HG02763 (cell line): ENCODE data around the gene BABAM2.
"Not testable (repeated sequence)": the region's sequence is repeated elsewhere in the genome, so short reads cannot be mapped to it uniquely, and the experiment has no call there.

Experiments used
- ATAC-seq: cut with Tn5 transposase; IDR thresholded peaks from one replicate; pipeline ENCODE4 v1.9.1; 2021; ENCODE audit warnings: mild to moderate bottlenecking, moderate library complexity; ENCODE audit not compliant: unreplicated experiment

The BABAM2 gene

DNA sequence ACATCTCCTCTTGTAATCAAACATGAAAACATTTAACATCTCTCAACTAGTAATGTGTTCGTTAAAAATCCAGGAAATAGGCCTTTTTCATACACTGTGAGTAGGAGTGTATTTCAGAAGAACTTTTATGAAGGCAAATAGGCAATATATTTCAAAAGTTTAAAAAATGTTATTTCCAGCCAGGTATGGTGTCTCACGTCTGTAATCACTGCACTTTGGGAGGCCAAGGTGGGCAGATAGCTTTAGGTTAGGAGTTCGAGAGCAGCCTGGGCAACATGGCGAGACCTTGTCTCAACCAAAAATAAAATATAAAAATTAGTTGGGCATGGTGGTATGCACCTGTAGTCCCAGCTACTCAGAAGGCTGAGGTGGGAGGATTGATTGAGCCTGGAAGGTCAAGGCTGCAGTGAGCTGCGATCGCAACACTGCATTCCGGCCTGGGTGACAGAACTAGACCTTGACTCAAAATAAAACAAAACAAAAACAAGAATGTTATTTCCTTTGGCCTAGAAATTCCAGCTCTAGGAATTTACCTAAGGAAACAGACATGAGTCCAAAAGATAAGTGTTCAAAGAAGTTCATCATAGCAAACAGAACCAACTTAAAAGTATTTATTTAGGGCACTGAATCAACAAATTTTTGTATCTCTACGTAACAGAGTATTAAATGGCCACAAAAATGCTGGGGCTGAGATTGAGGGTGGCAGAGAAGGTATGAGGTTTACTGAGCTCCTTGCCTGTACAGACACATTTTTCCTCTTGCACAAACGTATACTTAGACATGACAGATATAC lies 15.2 kb upstream of the BABAM2 start:
- no peak for ATAC-seq

DNA sequence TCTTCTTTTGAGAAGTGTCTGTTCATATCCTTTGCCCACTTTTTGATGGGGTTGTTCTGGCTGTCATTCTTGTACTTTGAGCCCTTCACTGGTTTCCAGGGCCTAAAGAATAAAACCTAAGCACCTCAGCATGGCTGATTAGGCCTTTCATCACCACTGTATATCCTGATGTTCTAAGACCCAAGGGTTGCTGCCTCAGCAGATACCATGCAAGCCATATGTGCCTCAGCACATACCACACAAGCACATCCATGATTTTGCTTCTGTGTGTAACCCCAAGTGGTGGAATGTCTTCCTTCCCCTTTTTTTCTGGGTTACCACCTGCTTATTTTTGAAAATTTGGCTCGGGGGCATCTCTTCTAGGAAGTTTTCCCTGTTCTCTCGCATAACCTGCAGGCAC lies 11.7 kb upstream of the BABAM2 start:
- no peak for ATAC-seq

DNA sequence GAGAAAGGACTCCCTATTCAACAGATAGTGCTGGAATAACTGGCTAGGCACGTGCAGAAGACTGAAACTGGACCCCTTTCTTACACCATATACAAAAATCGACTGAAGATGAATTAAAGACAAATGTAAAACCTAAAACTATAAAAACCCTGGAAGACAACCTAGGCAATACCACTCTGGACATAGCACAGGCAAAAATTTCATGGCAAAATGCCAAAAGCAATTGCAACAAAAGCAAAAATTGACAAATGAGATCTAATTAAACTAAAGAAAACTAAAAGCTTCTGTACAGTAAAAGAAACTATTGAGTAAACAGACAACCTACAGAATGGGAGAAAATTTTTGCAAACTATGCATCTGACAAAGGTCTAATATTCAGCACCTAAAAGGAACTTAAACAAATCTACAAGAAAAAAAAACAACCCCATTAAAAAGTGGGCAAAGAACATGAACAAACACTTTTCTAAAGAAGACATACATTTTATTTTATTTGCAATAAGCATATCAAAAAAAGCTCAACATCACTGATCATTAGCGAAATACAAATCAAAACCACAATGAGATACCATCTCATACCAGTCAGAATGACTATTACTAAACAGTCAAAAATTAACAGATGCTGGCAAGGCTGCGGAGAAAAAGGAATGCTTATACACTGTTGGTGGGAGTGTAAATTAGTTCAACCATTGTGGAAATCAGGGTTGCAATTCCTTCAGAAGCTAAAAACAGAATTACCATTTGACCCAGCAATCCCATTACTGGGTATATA lies 8.5 kb upstream of the BABAM2 start:
- not testable (repeated sequence) for ATAC-seq

DNA sequence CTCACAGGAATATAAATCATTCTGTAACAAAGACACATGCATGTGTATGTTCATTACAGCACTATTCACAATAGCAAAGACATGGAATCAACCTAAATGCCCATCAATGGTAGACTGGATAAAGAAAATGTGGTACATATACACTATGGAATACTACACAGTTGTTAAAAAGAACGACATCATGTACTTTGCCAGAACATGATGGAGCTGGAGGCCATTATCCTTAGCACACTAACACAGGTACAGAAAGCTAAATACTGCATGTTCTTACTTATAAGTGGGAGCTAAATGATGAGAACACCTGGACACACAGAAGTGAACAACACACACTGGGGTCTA lies 8.0 kb upstream of the BABAM2 start:
- ATAC-seq = not testable (repeated sequence)

DNA sequence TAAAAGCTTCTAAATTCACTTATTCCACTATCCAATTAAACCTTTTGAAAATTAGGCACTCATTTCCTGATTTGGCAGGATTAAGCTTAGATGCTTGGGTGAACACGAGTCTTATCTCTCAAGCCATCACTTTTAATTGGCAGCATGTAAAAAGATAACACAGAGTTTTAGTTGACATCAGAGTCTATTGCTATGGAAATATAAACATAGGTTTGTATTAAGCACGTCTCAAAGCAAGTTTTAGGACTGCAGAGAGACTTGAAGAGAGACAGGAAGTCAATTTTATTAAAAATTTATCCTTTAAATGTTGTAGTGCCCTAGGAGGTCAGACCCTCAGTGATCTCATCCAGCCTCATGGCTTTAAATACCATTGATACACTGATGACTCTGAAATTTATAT lies 5.9 kb upstream of the BABAM2 start:
- no peak for ATAC-seq

DNA sequence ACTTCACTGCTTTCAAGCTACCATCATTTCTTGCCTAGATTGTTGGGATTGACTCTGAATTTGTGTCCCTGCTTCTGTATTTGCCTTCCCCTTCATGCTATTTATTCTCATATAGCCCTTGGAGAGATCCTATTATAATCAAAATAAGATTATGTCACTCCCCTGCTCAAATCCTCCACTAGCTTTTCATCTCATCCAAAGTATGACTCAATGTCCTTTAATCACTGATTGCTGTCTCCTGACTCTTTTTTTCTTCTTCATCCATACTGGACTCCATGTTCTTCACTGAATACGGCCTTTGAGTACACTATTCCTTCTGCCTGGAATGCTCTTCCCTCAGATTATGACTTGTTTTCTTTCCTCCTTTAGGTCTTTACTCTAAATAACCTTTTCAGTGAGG lies 5.3 kb upstream of the BABAM2 start:
- ATAC-seq = no peak

DNA sequence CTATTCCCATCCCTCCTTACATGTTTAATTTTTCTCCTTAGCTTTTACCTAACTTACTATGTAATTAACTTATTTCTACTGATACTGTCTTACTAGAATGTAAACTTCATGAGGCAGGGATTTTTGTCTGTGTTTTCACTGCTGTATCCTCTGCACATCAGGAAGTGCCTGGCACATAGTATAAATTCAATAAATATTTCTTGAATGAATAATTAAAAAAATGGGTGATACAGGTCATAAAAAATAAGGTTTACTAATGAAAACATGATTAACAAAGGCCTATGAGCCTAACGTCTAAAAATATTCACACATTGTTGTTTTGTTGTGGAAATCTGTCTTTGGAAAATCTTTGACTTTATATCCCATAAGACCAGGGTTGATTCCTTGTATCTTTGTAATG lies 4.9 kb upstream of the BABAM2 start:
- ATAC-seq = no peak

DNA sequence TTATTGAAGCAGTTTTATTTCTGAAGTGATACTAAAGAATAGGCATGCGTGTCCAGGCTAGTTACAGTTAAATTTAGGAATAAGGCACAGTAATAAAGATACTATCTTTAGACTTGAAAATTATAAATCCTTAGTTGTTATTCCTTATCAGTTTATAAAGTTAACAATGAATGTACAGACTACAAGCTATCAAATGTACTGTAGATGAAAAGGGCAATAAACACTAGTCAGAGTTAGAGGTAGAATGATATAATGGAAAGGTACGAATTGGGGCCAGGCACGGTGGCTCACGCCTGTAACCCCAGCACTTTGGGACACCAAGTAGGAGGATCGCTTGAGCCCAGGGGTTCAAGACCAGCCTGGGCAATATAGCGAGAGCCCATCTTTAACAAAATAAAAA lies 4.2 kb upstream of the BABAM2 start:
- no peak for ATAC-seq

DNA sequence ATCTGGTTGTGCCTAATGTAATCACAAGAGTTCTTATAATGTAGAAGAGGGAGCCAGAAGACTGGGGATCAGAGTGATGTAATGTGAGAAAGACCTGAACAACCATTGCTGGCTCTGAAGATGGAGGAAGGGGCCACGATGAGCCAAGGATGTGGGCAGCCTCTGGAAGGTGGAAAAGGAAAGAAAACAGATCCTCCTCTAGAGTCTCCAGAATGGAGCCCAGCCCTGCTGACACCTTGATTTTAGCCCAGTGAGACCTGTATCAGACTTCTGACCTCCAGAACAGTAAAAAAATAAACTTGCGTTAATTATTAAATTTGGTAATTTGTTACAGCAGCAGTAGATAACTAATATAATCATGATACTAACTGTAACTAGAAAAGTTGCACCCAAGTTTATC lies 3.4 kb upstream of the BABAM2 start:
- ATAC-seq = no peak

DNA sequence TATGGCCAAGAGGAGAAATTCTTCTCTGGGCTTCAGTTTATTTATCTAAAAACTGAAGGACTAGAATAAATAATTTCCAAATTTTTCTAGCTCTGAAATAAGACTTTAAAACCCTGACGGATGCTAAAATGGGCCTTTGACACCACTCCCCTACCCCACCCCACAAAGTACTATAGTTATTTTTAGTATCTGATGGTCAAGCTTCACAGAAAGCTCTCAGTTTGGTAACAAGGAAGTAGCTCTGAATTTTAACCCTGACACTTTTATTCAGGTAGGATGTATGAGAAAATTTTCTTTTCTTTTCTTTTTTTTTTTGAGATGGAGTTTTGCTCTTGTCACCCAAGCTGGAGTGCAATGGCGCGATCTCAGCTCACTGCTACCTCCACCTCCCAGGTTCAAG lies 2.7 kb upstream of the BABAM2 start:
- ATAC-seq = no peak

DNA sequence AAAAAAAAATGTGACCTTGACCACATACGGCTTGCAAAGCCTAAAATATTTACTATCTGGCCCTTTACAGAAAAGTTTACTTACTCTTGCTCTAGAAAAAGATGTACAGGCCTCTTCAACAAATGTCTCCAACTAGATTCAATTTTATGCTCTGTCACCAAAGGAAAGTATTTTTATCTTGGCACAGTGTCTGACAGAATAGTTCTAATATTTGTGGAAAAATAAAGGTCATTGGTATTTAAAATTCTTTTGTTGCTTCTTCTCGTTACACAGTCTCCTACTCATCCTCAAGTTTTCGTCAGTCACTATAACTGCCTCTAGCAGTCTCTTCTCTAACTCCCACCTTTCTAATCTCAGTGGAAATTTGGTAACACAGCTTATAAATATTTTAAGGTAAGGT lies 1.7 kb upstream of the BABAM2 start:
- no peak for ATAC-seq

DNA sequence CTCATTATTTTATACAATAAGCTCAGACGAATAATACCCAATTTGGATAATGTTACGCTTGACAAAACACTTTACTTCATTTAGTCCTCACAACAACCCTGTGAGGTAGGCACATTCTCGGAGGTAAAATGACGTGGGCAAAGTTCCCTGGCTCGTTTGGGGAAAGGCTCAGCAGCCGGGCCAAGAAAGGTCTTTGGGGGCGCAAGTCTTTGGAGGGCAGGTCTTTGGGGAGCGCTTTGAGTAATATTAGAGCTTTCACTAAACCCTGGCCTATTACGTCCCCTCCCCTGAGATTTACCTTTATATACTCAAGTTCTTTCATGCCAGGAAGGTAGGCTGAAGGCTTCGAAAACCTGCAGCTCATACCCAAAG lies 769 bp upstream of the BABAM2 start:
- ATAC-seq = no peak

DNA sequence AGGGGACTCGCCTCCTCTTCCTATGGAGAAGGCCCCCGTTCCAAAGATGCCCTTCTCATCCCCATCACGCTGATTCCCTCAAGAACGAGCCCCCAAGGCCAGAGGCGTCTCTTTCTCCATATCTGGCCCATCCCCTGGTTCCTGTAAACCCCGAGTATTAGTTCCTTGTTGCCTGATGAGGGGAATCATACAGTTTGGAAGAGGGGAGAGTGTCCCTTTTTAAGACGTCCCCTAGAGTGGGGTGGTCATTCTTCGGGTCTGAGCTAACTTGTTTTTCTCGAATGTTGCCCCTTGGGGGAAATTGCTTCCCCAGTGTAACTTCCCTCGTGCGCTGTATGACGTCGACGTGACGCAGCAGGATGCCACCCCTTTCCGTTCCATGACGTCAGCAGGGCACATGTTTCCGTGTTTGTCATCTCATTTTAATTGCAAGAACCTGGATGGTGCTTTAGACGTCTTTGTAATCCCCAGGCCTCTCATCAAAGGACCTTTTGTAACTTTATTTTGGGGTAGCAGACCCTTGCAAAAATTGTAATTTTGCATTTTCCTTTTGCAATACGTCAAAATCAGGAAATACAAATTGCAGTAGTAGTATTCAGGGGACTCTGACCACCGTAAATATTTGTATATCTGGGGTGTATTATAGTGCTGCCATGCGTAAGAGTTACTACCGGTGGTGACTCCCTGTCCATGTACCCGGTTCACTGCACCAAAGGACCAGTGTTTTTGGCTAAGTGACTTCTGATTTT lies 569 bp downstream of the BABAM2 start:
- ATAC-seq = peak; percentile 11

DNA sequence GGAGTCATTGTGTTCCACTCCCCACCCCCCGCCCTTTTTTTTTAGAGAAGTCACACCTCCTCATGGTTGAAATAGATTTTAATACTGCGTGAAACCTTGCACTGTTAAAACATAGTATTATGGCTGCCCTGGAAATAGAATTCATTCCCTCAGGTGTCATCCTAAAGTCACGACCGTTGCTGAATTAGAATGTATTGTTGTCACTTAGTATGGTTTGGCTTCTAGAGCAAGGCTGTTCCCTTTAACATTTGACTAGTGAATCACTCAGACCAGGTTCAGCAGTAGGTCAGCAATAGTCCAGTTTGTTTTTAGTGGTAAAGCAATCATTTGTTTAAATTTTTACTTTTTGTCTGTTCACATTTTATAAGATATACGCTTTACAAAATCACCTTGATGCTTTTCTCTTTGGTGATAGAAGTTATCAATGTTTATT lies 1.2 kb downstream of the BABAM2 start:
- ATAC-seq = no peak

DNA sequence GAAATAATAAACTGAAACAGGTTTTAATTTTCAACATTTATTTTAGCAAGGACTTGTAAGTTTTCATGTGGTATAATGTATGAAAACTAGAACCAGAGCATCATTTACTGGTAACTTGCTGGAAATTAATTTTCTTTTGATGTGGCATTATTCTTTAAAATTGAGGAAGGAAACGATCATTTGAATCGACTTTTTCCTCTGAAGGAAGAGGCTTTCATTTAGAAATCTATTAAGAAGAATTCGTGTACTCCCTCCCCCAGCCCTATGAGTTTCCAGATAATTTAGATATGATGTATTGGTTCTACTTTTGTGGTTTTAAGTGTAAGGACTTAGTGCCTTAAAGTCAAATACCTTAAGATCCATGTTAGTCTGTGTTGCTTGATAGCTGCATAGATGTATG lies 2.5 kb downstream of the BABAM2 start:
- ATAC-seq = no peak

DNA sequence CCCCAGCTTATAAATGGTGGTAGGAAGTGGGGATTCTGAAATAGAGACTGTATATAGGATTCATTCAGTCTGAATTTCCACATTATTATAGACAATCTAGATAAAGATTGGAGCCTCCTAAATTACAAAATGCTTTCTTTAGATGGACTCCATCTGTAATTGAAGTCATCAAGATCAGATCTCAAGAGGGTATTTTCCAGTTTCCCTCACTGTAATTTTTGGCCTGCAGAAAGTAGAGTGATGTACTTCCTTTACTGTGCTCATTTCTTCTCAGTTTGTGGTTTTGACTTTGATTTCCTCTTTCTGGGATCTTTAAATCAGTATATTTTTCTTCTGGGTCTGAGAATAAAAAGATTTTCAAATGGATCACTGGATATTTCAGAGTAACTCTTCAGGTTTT lies 7.2 kb downstream of the BABAM2 start:
- ATAC-seq = no peak

DNA sequence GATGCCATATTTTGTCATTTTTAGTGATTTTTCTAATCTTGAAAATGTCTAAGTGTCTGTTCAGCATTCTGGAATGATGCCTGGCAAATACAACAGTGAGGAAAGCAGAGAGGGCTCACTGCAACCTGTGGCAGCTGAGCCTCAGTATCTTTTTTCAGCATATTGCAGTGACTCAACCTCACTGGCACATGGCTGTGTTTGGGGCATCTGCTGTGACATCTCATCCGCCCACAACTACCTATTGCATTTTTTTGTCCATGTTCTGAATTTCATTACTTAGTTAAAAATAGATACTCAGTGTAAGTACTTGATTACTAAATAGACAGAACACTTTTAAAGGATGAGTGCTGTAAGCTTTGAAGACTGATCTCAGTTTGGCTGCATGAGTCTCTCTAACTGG lies 10.7 kb downstream of the BABAM2 start:
- no peak for ATAC-seq

DNA sequence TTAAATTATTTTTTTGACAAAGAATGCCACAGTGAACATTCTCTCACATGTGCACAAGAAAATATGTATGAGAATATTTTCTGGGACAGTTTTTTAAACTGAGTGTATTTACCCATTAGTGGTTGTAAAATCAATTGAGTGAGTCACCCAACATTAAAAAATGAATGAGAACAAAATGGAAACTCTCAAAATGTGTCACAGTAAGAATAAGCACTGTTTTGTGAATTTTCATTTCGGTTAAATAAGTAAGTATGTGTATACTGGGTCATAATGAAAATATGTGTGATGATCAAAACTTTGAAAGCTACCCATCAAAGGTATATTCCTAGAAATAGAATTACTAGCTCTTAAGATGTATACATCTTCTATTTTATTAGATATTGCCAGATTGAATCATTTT lies 11.6 kb downstream of the BABAM2 start:
- no peak for ATAC-seq

DNA sequence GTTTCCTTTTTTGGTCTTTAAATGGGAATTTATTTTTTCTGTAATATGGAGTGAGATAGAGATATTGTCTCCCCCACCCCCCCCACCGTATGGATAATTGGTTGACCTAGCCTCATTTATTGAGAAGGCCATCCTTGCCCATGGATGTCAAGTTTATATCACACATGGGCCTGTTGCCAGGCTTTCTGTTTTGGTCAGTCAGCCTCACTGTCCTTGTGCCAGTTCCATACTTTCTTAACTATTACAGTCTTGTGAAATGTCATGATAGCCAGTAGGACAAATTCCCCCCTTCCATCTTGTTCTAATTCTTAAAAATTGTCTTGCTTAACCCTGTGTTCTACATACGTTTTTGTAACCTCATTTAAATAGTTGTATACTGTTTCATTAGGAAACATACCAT lies 12.5 kb downstream of the BABAM2 start:
- no peak for ATAC-seq

DNA sequence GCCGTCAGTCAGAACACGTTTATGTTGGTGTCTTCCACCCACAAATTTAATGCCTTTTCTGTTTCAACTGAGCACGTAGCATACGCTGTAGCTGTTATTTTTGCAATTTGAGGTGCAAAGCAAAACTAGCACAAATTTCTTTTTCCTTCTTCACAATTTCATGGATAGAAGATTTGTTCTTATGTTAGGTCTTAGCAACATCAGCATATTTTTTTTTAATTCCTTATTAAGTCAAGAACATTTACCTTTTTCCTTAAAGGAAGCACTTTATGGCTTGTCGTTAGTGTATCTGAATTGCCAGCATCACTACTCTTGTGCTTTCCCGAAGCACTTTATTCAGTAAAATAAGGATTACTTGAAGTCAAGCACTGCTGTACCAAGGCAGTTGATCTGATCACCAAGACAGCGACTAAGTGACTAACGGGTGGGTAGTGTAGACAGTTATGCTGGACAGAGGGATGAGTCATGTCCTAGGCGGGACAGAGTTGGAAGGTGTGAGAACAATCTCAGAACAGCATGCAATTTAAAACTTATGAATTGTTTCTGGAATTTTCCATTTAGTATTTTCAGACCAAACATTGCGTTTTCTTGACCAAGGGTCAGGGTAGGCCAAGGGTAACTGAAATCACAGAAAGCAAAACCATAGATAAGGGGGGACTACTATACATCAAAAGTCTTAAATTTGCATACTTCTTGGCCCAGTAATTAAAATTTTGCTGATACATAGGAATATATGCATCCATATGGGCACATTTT lies 13.3 kb downstream of the BABAM2 start:
- no peak for ATAC-seq

DNA sequence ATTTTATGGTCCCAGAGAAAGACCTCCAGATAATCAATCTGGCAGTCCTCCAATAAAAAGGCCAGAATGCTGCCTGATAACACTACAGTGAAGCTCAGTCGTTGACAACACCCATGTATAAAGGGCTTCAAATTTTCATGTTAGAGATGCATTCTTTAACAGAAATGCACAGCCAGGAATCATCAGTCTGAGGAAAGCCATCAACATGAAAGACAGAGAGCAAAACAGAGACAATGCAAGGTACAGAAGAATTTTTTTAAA lies 13.8 kb downstream of the BABAM2 start:
- ATAC-seq = no peak

DNA sequence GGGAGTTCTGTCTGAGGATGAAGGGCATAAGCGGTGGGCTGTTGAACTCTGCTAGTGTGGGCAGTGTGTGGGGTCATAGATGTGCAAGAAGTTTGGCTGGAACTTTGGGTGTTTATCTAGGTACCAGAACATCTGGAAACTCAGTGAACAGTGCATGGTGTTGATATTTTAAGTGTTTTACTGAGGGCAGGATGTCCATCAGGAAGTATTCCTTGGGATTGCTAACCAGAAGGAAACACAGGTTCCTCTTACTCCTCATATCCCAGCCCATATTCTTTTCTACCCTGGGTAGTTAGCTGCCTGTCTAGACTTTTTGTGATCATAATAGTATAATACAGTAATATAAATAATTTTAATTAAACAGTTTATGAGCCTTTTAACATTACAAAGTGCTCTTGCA lies 15.5 kb downstream of the BABAM2 start:
- ATAC-seq = no peak
